Retina (tissue), 1 donor: ENCODE results near the gene IGSF11.
"Not testable (repeated sequence)": the region's sequence is repeated elsewhere in the genome, so short reads cannot be mapped to it uniquely, and the experiment has no call there.

ENCODE experiments used
- DNase-seq: peaks from one replicate; pipeline ENCODE4 v3.0.0-alpha.2; 2016

IGSF11 gene

GRCh38 chr3:118863731-118864322 is 170.8 kb downstream of the IGSF11 start:
- no peak for DNase-seq

GRCh38 chr3:118859950-118860349 is 174.7 kb downstream of the IGSF11 start:
- no peak for DNase-seq

- DNase-seq, result not testable (repeated sequence)
Measured at GRCh38 chr3:118851466-118852193, 183.0 kb downstream of the IGSF11 start.

- DNase-seq, result no peak
Measured at GRCh38 chr3:118850687-118851086, 184.0 kb downstream of the IGSF11 start.
